GM13977 (cell line): ENCODE measurements around the gene SLC9A8.
A peak's percentile ranks its signal among the peaks of the same experiment; 100 is the strongest.

ENCODE experiments used
- DNase-seq: peaks from one replicate; pipeline ENCODE4 v3.0.0; 2012; ENCODE audit warnings: low spot score
- CTCF ChIP-seq: IDR thresholded peaks from 2 replicates; pipeline ENCODE4 v1.5.1; 2012; ENCODE audit warnings: mild to moderate bottlenecking, control low read depth; ENCODE audit not compliant: insufficient read depth; ENCODE audit errors: extremely low read depth, missing control alignments
- in situ Hi-C: fragments of 300-500 bp; cut with MboI; formaldehyde crosslinking; loops from one replicate; pipeline ENCODE4 v1.12.0; 2022; ENCODE audit warnings: low sequenced_read_pairs, low pct_unique_long_range_greater_than_20kb, mixed read lengths, inconsistent platforms; ENCODE audit not compliant: unreplicated experiment

SLC9A8 gene

DNA sequence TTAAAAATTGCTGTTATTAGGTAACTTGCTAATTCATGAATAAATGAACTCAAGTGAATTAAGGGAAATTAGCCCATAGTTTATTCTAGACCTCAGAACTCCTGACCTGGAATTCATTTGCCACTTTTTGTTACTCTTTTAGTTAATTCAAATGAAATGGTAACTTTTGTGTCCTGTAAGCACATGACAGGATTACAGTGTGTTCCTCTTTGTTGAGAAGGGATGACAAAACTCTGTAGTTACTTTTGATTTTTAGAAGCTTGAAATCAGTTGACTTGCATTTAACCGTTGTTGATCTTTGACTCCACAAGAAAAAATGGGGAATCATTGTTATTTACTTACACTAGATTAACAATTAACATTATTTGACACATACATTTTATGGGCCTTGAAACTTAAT is 6.2 kb downstream of the SLC9A8 start:
- no peak for DNase-seq
- in situ Hi-C loops, result no loop called here
- no peak for TF ChIP-seq CTCF

GRCh38 chr20:49819702-49820101 is 7.1 kb downstream of the SLC9A8 start:
- in situ Hi-C loops, result no loop called here
- no peak for DNase-seq
- TF ChIP-seq CTCF, result no peak

- TF ChIP-seq CTCF, result no peak
- DNase-seq, result no peak
- in situ Hi-C loops, result no loop called here
Observed at GRCh38 chr20:49821381-49821780, 8.8 kb downstream of the SLC9A8 start.

DNA sequence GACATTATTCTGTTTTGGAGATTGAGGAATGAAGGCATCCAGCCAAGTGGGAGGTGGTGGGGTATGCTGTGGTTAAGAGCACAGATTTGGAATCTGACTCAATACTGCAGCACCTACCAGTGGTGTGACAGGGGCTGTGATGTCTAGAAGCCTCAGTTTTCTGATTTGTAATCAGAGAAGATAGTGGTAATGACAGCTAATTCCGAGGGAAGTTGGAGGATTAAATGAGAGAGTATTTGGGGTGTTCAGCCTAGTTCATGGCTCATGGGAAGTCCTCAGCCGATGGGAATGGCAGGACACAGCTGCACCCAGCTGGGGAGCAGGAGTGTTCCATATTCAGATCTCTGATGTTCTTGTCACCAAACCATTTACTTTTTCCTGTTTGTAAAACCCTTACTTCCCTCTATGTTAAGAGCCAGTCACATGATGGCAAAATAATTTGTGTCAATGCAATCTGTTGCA is 9.3 kb downstream of the SLC9A8 start:
- no peak for DNase-seq
- in situ Hi-C loops, result no loop called here
- TF ChIP-seq CTCF, result peak; percentile 38

GRCh38 chr20:49823152-49823847 is 10.7 kb downstream of the SLC9A8 start:
- no peak for TF ChIP-seq CTCF
- no peak for DNase-seq
- in situ Hi-C loops, result no loop called here

DNA sequence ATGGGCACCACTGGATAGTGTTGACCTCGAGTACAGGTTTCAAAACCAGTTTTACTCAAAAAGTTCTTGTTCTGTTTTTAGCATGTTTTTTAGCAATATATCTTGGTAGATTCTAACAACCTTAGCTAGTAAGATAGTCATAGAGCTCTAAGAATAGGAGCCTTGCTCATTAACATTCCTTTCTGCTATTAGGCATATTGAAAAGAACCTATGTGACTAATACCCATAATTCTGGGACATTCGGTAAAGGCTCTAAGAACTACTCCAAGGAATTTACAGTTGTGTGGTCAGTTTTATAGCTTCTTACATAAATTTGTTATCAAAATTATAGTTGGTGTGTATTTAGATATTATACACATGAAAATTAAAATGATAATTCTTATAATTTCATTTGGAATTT is 11.6 kb downstream of the SLC9A8 start:
- DNase-seq, result no peak
- TF ChIP-seq CTCF, result no peak
- in situ Hi-C loops, result no loop called here
